NCI-H2196 treated with DMSO at 0.1 percent for 48 hours (cell line): Measurements from ENCODE around the gene PDZD8.
"Not testable (repeated sequence)": the region's sequence is repeated elsewhere in the genome, so short reads cannot be mapped to it uniquely, and the experiment has no call there.

Experiments used
- DNase-seq: peaks from one replicate; lab custom pipeline; 2025; ENCODE audit not compliant: unreplicated experiment; lab: John Stamatoyannopoulos, UW

Gene PDZD8

DNA sequence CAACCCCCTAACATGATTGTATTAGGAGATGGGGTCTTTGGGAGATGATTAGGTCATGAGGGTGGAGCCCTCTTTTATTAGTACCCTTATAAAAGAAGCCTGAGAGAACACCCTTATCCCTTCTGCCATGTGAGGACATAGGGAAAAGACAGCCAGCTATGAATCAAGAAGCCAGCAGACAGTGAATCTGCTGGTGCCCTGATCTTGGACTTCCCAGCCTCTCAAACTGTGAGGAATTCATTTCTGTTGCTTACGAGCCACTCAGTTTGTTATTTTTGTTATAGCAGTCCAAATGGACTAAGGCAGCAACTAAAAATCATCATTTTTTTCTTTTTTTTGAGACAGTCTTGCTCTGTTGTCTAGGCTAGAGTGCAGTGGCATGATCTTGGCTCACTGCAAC lies 74.6 kb downstream of the PDZD8 start:
- DNase-seq: no peak

DNA sequence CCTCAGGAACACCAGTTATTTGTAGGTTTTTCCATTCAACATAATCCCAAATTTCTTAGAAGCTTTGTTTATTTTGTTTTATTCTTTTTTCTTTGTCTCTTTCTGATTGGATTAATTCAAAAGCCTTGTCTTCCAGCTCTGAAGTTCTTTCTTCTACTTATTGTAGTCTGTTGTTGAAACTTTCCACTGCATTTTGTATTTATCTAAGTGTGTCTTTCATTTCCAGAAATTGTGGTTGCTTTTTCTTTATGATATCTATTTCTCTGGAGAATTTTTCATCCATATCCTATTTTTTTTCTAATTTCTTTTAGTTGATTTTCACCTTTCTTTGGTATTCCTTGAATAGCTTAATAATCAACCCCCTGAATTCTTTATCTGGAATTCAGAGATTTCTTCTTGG lies 75.8 kb downstream of the PDZD8 start:
- no peak for DNase-seq

DNA sequence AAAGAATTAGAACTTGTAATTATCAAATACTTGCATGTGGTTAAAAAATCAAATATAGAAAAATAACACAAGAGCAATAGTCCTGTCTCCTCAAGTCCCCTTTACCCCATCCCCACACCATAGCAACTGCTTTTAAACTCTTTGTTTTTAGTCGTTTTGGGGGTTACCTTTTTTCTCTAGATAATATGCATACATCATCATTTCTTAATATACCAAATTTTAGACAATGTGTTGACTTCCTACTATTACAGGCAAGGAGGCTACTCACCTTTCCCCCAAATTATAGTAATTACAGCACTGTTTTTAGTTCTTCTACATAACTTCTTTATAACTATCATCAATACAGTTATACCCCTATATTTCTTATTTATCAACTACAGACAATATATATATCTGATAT lies 77.0 kb downstream of the PDZD8 start:
- no peak for DNase-seq

DNA sequence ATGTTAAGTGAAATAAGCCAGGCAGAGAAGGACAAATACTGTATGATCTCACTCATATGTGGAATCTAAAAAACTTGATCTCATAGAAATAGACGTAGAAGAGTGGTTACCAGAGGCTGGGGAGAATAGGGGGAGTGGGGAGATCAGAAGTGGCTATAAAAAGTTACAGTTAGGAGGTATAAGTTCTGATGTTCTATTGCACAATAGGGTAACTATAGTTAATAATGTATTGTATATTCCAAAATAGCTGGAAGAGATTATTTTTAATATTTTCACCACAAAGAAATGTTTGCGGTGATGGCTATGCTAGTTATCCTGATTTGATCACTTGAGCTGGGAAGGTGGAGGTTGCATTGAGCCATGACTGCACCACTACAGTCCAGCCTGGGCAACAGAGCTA lies 80.5 kb downstream of the PDZD8 start:
- DNase-seq: no peak

DNA sequence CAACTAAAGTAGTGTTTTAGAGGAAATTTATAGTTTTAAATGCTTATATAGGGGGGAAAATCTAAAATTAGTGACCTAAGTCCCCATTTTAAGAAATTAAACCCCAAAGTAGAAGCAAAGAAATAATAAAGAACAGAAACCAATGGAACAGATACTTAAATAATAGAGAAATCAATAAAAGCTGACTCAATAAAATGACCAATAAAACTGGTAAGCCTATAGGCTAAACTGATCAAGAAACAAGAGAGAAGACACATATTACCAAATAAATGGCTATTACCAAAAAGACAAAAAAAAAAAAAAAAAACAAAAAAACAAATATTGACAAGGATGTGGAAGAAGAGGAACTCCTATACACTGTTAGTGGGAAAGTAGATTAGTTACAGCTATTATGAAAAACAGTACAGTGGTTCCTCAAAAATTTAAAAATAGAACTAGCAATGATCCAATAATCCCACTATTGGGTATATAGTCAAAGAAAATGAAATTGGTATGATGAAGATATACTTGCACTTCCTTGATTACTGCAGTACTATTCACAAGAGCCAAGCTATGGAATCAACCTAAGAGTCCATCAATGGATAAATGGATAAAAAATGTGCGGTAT lies 81.1 kb downstream of the PDZD8 start:
- DNase-seq: no peak

DNA sequence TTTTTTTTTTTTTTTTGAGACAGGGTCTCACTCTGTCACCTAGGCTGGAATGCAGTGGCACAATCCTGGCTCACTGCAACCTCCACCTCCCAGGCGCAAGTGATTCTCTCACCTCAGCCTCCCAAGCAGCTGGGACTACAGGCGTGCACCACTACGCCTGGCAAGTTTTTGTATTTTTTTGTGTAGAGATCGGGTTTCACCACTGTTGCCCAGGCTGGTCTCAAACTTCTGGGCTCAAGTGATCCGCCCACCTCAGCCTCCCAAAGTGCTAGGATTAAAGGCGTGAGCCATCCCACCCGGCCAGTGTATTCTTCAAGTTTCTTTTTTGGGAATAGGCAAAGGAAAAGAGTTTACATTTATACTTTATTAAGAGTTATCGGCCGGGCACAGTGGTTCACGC lies 84.4 kb downstream of the PDZD8 start:
- DNase-seq: not testable (repeated sequence)

DNA sequence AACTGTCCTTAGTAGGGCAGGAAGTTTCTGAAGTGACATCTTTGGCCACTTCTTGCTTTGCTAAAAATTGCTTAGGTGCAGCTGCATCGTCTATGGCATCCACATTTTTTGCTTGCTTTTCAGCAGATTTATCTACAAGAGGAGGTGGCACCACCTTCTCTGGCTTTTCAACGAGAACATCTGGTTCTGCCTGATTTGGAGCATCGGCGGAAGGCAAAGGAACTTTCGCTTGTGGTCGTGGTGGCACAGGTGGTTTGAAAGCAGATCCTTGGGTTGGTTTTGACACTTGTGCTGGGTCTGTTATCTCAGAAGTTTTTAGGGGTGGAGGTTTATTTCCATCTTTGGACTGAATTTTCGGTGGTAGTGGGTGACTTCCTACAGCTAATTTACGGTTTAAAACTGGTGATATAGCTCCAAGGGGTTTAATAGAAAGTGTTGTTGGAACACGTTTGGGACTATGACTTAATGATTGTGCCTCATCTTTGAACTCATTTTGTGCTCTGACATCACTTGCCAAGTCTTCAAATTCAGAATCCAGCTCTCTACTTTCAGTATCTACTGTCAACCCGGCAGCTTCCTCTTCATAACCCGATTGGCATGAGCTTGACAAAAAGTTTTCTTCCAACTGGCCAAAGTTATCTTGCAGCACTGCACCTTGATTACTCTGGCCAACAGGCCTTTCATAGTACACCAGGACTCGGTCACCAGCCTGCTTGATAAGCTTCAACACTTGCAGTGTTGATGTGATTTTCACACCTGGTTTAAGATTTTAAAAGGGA lies 90.3 kb downstream of the PDZD8 start:
- DNase-seq: no peak

DNA sequence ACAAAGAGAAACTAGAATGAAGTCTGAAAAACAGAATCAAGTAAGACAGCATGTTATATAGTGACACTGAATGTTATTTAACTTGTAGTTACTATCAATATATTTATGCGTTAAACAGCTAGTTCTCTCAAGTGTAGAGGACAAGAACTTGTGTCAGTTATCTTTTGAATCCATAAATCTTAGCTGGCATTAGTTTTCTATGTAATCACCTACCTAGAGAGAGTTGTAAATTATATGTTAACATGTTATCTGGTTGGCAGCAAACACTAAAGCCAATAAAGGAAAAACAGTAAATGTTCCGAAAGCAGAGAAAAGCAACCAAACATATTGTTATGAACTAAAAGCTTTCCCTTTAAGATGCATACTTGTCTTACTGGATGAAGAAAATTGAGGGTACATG lies 97.6 kb downstream of the PDZD8 start:
- no peak for DNase-seq

DNA sequence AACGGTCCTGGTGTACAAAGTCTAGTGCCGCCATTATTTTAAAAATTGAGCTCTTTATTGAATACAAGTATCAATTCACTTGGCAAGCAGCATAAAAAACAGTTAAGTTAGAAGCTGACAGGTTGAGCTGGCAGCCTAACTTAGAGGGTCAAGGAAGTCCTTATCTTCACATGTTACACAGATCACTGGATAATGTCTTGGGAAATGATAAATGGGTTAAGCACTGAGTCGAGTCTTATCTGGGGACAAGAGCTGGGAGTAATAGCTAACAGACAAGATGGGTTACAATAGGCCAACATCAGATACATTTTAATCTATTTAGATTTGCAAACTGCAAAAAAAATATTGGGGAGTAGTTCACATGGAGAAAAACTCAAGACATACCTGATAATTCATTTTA lies 100.1 kb downstream of the PDZD8 start:
- DNase-seq: no peak

DNA sequence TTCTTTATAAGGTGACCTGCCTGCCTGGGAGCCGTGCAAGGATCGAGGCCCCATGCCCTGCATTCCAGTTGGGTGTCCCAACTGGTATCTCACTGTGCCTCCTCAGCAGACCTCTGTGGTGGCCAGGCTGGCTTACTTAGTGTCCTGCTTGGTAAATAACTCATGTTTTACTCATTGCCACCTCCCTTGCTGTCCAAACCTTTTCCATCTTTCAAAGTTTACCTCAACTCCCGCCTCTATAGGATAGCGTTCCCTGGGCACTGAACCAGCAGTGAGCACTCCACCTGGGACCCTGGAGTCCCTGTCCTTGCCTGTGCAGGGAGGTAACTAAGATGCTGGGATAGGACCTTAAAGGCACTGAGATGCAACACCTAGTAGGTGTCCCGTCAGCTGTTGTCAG lies 100.7 kb downstream of the PDZD8 start:
- DNase-seq: no peak

DNA sequence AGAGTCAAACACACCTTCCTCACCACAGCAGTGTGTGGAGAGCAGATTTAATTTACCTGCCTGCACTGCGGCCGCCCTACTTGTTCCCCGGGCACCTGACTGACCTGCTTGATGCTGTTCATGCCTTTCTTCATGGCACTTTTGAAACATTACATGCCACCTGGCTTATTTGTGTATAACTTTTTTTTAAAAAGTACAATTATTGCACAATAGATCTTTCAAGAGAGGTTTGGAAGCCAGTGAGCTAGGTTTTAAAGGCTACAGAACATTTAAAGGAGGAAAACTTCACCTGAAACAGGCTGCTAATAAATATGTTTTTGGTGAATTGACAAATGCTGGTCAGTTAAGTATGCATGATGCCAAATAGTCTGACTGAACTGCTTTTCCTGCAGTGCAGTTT lies 101.3 kb downstream of the PDZD8 start:
- DNase-seq: no peak

DNA sequence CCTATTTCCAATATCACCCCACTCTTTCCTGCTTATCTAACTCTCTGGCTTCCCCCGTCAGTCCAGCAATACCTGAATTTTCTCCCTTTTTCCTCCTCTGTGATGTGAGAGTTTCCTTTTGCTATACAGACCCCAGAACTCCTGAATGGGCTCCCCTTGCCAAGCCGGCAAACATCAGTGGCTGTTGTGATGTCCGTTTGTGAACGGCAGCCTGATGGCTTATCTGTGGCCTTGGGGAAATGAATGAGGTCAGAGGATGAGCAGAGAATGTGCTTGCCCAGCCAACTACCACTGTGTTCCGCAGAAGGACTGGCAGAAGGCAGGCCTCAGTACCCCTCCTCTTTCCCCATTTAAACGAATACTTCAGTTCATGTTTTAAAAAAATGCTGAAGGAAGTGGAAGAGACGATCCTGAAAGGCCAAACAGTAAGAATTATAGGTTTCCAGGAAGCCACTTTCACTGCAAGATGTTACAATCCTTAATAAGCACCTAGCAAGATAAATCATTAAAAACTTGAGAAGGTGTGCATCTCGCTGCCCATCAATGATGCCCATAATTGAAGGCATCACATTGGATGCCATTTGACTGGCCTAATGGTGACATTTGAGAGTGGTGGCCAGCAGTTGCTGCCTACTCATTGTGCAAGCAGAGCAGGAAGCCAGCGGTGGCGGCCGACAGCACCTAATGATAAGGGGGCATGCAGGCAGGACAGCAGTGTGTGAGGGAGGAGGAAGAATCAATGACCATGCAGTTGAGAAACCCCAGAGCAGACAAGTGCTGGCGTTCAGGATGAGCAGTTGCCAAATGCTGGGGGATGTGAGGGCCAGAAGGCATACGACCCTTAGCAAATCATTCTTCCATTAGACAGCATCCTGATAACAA lies 102.8 kb downstream of the PDZD8 start:
- DNase-seq: no peak

DNA sequence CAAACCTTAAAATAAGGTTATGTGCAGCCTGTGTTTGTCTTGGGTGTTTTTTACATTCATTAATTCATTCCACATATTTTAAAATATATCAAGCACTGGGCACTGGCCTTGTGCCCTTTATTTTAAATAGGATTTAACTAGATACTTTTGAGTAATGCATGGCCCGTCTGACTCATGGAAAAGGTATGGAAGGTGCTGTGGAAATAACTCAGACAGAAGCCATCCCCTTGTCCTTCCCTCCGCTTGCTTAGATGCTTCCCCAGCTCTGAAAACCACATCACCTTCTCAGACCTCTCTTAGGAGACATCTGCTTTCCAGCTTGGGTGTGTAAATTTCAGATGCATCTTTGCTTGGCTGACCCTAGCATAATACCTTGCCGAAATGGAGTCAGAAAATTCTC lies 103.8 kb downstream of the PDZD8 start:
- DNase-seq: no peak

DNA sequence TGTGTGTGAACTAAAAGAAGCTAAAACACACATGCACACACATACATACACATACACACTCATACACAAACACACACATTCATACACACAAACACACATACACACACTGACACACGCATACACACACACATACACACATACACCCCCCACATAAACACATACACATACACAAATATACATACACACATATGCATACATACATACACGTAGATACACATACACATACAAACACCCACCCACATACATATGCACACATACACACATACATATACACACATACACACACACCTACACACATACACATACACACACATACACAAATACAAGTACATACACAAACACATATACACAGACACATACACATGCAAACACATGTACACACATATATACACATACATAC lies 106.3 kb downstream of the PDZD8 start:
- no peak for DNase-seq

DNA sequence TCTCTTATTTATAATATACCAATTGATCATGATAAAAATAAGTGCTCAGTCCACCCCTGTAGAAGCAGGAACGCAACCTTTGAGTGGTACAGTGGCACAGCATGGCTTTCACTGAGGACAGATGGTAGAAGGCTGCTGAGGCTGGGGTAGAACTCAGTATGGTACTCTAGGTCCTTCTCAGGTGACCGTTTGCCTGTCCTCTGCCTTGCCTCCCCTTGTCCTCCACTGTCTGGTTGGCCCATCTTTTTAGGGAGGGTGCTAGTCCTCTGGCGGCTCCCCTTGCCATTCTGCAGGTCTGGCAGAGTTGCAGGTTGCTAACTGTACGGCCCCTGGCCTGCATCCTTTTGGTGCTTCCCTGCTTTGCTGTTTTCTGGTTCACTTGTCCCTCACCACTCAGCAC lies 107.0 kb downstream of the PDZD8 start:
- DNase-seq: no peak

DNA sequence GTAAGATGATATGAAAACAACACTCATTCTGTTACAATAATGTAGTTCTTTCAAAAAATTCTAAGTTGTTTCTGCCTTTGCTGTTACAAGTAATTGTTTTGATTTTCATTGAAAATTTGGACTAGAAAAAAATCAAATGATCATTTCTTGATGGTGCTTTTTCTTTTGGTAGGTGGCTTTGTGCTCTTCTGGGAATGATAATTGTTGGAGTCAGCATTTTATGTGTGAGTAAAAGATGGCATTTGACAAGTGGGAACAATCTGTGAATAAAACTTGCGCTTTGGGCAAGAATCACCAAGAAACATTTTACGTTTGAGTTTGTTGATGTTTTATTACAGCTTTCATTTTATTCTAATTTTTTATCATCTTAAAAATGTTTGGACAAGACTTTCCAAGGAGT lies 108.4 kb downstream of the PDZD8 start:
- no peak for DNase-seq

DNA sequence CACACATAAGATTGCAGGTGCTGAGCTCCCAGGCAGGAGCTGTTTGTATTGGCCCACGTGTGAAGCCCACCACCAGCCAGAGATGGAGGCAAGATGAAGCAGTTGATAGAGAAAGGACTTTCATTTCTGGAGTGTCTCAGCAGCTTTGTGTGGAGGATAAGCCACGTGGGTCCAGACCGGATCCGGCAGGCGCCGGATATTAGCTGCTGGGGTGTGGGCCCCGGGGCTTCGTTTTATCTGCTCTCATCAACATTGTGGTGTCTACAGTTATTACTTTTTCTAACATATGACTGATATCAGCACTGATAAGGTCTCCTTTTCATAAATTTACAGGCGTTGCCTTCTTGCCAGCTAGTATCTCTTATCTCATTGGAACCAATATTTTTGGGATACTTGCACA lies 108.8 kb downstream of the PDZD8 start:
- no peak for DNase-seq

DNA sequence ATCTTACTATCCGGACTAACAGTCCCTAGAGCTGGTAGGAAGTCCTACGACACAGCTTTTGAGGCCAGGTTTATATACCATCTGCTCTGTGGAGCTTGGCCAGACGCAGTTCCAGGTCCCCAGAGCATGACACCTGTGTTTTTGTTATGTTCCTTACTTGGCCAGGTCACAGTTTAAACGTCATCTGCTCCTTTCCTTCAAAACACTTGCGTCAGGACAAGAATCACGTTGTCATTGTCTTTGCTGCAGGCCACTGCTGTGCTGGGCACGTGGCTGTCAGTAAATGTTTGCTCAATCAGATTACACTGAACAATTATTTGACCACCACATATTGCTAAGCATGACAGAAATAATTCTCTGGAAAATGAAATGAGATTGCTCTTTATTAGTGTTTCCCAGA lies 110.5 kb downstream of the PDZD8 start:
- no peak for DNase-seq

DNA sequence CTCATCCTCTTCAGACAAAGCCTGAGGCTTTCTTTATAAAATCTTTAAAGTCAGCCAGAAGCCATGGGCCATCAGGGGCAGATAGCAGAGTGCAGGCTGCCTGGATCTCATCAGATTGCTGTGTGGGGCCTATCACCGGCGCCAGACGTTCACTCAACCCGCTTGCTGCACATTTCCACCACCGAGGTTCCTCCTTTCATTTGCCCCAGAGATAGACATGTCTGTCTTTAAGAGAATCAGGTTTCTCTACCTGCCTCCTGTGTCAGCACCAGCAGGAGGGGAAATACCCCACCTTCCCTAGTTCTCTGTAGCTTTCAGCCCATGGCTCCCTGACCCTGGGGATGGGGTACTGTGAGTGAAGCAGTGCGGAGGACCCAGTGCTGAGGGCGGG lies 112.3 kb downstream of the PDZD8 start:
- no peak for DNase-seq

DNA sequence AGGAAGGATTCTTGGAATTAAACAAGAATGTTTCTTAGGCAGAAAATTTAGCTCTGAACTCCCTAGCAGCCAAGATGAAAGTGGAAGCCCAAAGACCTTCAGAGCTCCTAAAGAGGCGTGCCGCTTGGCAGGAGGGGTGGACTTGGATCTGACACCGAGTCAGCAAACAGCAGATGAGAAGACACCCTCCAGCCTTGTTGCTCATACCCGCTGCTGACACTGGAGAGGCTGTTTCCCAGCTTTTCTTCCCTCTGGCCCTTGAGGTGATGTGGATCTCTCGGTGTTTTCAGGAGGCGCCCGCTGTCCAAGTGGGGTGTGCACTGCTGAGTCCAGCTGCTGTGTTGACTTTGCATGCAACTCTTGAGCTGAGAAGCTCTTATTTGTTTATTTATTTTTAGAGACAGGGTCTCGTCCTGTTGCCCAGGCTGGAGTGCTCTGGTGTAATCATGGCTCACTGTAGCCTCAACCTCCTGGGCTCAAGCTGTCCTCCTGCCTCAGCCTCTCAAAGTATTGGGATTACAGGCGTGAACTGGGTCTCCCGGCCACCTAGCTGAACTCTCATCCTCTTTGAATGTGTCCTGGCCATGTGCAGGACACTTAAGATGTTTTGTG lies 112.8 kb downstream of the PDZD8 start:
- DNase-seq: no peak

DNA sequence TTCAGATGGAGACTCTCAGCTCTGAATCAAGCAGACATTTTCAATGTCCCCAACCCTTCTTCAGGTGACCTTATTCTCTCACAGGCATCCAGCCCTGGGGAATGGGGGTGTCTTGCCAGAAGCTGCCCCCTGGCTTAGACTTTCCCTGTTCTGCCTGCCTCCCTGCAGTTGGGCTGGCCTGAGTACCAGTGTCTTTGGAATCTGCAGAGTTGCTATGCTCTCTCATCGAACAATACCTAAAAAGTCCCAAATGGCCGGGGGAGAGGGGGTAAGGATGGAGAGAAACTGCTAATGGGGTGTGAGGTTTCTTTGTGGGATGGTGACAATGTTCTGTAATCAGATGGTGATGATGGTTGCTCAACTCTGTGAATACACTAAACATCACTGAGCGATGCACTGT lies 113.7 kb downstream of the PDZD8 start:
- DNase-seq: no peak

DNA sequence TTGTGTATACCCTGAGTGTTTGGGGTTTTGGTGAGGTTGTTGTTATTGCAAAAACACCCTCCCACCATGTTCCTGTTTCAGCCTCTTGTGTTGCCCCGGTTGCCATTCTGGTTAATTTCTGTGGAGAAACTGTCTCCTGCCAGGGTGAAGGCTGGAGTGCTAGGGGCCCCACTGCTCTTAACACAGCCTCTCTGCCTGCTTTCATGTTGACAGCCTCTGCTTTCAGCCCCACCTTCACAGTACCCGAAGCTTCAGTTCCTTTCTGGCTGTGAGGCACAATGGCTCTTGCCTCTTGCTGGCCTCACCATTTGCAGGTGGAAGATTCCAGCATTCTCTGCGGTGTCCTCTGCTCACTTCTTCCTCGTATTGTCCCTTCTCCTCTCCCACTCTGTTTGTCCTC lies 115.2 kb downstream of the PDZD8 start:
- no peak for DNase-seq
